ENCODE data around the gene ZCWPW1. TPM values are rescaled to one million over a fixed set of nuclear protein-coding genes. Genes with fewer than 3 reads are reported as not detected.

Gene ZCWPW1
- total RNA-seq, 2 experiments from 2014 or later: 2.3 TPM

GRCh38 chr7:100371561-100372171 lies 56.8 kb downstream of the ZCWPW1 start:
- ChIA-PET CTCF (interaction anchor here (0.7 to 1.7 kb wide), 2 partner anchors 25 to 36 kb away, joined by 4 to 7 read pairs; no protein-coding TSS in a partner anchor), POLR2A (no interaction called here)

- ChIA-PET CTCF (no interaction called here), POLR2A (no interaction called here)
These were observed 57.8 kb downstream of the ZCWPW1 start for GRCh38 chr7:100370746-100371145.

GRCh38 chr7:100370303-100370702 lies 58.2 kb downstream of the ZCWPW1 start:
- ChIA-PET CTCF (no interaction called here), POLR2A (no interaction called here)

GRCh38 chr7:100369105-100369504 lies 59.4 kb downstream of the ZCWPW1 start:
- CTCF ChIA-PET: interaction anchor here (1.0 to 1.4 kb wide), 2 partner anchors 27 to 238 kb away, joined by 3 to 4 read pairs; no protein-coding TSS in a partner anchor
- POLR2A ChIA-PET: interaction anchor here (0.5 kb wide), 1 partner anchor 187 kb away, joined by 4 read pairs; no protein-coding TSS in a partner anchor

- ChIA-PET POLR2A (no interaction called here), CTCF (no interaction called here)
These were observed 60.6 kb downstream of the ZCWPW1 start for GRCh38 chr7:100367676-100368613.

- POLR2A ChIA-PET: no interaction called here
- CTCF ChIA-PET: no interaction called here
These were observed 61.3 kb downstream of the ZCWPW1 start for GRCh38 chr7:100367251-100367620.

GRCh38 chr7:100366411-100367250 lies 61.9 kb downstream of the ZCWPW1 start:
- POLR2A ChIA-PET: interaction anchor here (0.7 kb wide), 1 partner anchor 27 kb away, joined by 4 read pairs; no protein-coding TSS in a partner anchor
- CTCF ChIA-PET: interaction anchor here (0.7 to 2.2 kb wide), 3 partner anchors 11 to 45 kb away, joined by 4 to 10 read pairs (median 6); no protein-coding TSS in a partner anchor

- ChIA-PET POLR2A (interaction anchor here (0.6 to 0.7 kb wide), 3 partner anchors 21 to 195 kb away, joined by 3 to 6 read pairs (median 4); no protein-coding TSS in a partner anchor), CTCF (interaction anchor here (0.7 to 2.2 kb wide), 4 partner anchors 10 to 46 kb away, joined by 3 to 10 read pairs (median 5); no protein-coding TSS in a partner anchor)
These were observed 62.5 kb downstream of the ZCWPW1 start for GRCh38 chr7:100365998-100366367.

- CTCF ChIA-PET: interaction anchor here (0.6 to 2.2 kb wide), 2 partner anchors 43 to 231 kb away, joined by 3 to 10 read pairs; no protein-coding TSS in a partner anchor
- POLR2A ChIA-PET: no interaction called here
These were observed 64.0 kb downstream of the ZCWPW1 start for GRCh38 chr7:100364480-100364879.

- ChIA-PET POLR2A (interaction anchor here (0.7 kb wide), 1 partner anchor 33 kb away, joined by 3 read pairs; no protein-coding TSS in a partner anchor), CTCF (interaction anchor here (0.6 kb wide), 1 partner anchor 230 kb away, joined by 3 read pairs; no protein-coding TSS in a partner anchor)
These were observed 64.7 kb downstream of the ZCWPW1 start for GRCh38 chr7:100363797-100364196.

- ChIA-PET POLR2A (no interaction called here), CTCF (no interaction called here)
These were observed 65.4 kb downstream of the ZCWPW1 start for GRCh38 chr7:100363098-100363497.

- ChIA-PET POLR2A (no interaction called here), CTCF (interaction anchor here (0.6 to 1.0 kb wide), 2 partner anchors 19 to 47 kb away, joined by 3 to 5 read pairs; no protein-coding TSS in a partner anchor)
These were observed 68.2 kb downstream of the ZCWPW1 start for GRCh38 chr7:100360135-100360854.

GRCh38 chr7:100358857-100359212 lies 69.7 kb downstream of the ZCWPW1 start:
- POLR2A ChIA-PET: no interaction called here
- CTCF ChIA-PET: no interaction called here

GRCh38 chr7:100358027-100358856 lies 70.3 kb downstream of the ZCWPW1 start, which contains the start of gene PILRB:
Gene PILRB, plus strand, starts transcription at chr7:100358117. Its CDS starts 186 bp downstream, at chr7:100358303.
- ChIA-PET POLR2A (no interaction called here), CTCF (no interaction called here)

- CTCF ChIA-PET: no interaction called here
These were observed 71.4 kb downstream of the ZCWPW1 start for GRCh38 chr7:100357131-100357561.

GRCh38 chr7:100356416-100357068 lies 72.0 kb downstream of the ZCWPW1 start:
- ChIA-PET POLR2A (no interaction called here), CTCF (no interaction called here)

More at GRCh38 chr7:100357131-100357561, 71.4 kb downstream of the ZCWPW1 start:
- POLR2A ChIA-PET: no interaction called here

GRCh38 chr7:100353685-100354330 lies 74.7 kb downstream of the ZCWPW1 start:
- ChIA-PET POLR2A (no interaction called here), CTCF (interaction anchor here (0.7 kb wide), 1 partner anchor 9 kb away, joined by 3 read pairs; no protein-coding TSS in a partner anchor)

All from activated CD8-positive, alpha-beta memory T cell treated with anti-CD3 and anti-CD28 coated beads for 36 hours (primary cell).